ENCODE measurements around the gene DNAJC3.

DNA sequence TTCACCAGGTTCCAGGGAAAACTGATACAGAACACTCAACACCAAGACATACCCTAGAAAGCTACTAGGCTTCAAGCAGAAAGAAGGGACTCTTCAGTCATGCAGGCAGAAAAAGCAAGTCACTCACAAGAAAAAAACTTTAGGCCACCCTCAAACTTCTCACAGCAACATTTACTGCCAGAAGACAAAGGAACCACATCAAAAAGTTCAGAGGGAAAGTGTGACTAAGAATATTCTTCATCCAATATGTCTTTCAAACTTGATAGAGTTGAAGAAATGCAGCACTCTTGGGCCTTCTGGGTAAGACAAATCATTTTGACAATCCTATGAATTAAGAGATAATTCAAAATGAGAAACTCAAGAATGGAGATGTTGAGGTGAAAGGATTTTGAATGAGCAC lies 40.1 kb upstream of the DNAJC3 start:
- TF ChIP-seq CTCF (IDR thresholded peaks at IDR 0.05) = no peak
- no peak for TF ChIP-seq POLR2A (IDR thresholded peaks at IDR 0.05)

Measured in right lobe of liver (tissue), 4 donors.